ENCODE measurements around the gene PAXIP1.

The PAXIP1 gene

DNA sequence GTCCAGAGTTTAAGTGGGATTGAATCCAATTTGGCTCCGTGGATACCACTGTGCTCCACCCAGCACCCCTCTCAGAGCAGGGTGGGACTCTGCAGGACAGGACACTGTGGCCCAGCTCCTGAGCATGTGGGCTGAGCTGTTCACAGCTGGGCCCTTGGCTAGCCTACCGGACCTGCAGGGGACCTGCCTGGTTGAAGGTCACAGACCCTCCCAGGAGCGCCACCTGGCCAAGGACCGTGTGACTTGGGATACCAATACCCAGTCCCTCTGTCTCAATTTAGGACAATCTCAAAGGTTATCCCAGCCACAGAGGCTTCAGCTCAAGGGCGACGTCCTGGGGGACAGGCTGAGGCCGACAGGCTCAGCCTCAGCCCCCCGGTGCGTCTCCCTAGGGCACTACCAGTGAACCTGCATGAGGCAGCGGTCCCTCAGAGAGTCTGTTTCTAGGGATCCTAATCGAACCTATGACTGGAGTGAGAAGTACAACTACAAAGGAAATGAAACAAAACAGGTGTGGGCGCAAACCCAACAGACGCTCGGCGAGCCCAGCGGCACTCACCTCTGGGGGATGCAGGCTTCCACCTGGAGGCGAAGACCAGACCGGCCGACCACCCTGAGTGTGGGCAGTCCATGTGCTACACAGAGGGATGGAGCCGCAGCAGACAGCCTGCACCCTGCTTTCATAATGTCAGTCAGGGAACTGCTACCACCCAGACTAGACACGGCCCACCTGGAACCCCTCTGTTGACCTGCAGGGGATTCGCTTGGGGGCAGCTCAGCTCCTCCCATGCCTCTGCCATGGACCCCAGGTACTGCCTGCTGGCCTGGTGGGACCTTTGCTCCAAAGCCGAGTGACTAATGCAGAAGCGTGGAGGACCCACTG is 103.7 kb downstream of the PAXIP1 start:
- Histone ChIP-seq H3K4me2 (ENCODE audit: low read length) (no peak overlapping the region), H3K9me3 (ENCODE audit: control insufficient read depth, insufficient read depth, low read length) (no peaks in the 10 kb centered on the region), H3K36me3 (ENCODE audit: control insufficient read depth, low read length) (no peaks in the 10 kb centered on the region), H3K4me1 (ENCODE audit: control insufficient read depth, low read length) (no peaks in the 10 kb centered on the region), H3K79me2 (ENCODE audit: control insufficient read depth, low read length) (no peaks in the 10 kb centered on the region), H3F3A (ENCODE audit: control insufficient read depth, insufficient read depth) (no peaks in the 10 kb centered on the region), H4K20me1 (ENCODE audit: control insufficient read depth, insufficient read depth, low read depth, low read length) (no peaks in the 10 kb centered on the region), H3K27me3 (ENCODE audit: control insufficient read depth, low read length) (no peaks in the 10 kb centered on the region), H3K27ac (ENCODE audit: low read depth, low read length) (no peak overlapping the region), H3K9me2 (replicated peaks; ENCODE audit: control insufficient read depth, low read length) (no peaks in the 10 kb centered on the region), H3K4me3 (ENCODE audit: low read length) (no peak overlapping the region)
- TF ChIP-seq, protein P1, sequence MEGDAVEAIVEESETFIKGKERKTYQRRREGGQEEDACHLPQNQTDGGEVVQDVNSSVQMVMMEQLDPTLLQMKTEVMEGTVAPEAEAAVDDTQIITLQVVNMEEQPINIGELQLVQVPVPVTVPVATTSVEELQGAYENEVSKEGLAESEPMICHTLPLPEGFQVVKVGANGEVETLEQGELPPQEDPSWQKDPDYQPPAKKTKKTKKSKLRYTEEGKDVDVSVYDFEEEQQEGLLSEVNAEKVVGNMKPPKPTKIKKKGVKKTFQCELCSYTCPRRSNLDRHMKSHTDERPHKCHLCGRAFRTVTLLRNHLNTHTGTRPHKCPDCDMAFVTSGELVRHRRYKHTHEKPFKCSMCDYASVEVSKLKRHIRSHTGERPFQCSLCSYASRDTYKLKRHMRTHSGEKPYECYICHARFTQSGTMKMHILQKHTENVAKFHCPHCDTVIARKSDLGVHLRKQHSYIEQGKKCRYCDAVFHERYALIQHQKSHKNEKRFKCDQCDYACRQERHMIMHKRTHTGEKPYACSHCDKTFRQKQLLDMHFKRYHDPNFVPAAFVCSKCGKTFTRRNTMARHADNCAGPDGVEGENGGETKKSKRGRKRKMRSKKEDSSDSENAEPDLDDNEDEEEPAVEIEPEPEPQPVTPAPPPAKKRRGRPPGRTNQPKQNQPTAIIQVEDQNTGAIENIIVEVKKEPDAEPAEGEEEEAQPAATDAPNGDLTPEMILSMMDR (IDR thresholded peaks at IDR 0.05; ENCODE audit: low read depth, low read length, poor library complexity, severe bottlenecking), result no peak
- no peak for TF ChIP-seq EZH2phosphoT487 (IDR thresholded peaks at IDR 0.05; ENCODE audit: borderline replicate concordance, low read length)

DNA sequence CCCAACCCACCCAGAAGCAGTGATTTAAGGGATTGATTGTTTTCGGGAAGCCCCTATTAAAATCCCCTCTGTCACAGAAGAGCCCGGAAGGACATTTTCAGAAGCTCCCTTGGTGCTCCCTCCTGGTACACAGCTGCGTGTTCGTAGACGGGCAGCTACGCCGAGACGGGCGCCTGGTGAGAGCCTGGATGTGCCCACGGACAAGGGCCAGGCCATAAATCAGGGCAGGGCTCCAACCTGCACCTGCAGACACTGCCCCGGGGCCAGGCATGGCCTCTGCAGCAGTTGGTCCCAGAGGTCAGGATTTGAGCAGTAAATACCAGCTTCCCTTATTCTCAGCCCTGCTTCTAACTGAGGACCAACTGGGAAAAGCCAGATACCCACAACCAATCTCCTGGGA is 106.8 kb downstream of the PAXIP1 start:
- Histone ChIP-seq H3K4me2 (ENCODE audit: low read length) (no peak overlapping the region), H3K36me3 (ENCODE audit: control insufficient read depth, low read length) (no peaks in the 10 kb centered on the region), H3K27me3 (ENCODE audit: control insufficient read depth, low read length) (no peaks in the 10 kb centered on the region), H3K4me1 (ENCODE audit: control insufficient read depth, low read length) (no peaks in the 10 kb centered on the region), H3K79me2 (ENCODE audit: control insufficient read depth, low read length) (no peaks in the 10 kb centered on the region), H3K9me3 (ENCODE audit: control insufficient read depth, insufficient read depth, low read length) (peaks cover 3% of the 10 kb centered on the region; the same call in 1 of the 2 replicates), H3K4me3 (ENCODE audit: low read length) (no peak overlapping the region), H3K27ac (ENCODE audit: low read depth, low read length) (no peak overlapping the region), H4K20me1 (ENCODE audit: control insufficient read depth, insufficient read depth, low read depth, low read length) (no peaks in the 10 kb centered on the region), H3K9me2 (replicated peaks; ENCODE audit: control insufficient read depth, low read length) (no peaks in the 10 kb centered on the region), H3F3A (ENCODE audit: control insufficient read depth, insufficient read depth) (no peaks in the 10 kb centered on the region)
- no peak for TF ChIP-seq EZH2phosphoT487 (IDR thresholded peaks at IDR 0.05; ENCODE audit: borderline replicate concordance, low read length)
- TF ChIP-seq, protein P1 (IDR thresholded peaks at IDR 0.05; ENCODE audit: low read depth, low read length, poor library complexity, severe bottlenecking), result no peak
